GM18951 (cell line): ENCODE data around the gene SDR42E2.
"Not testable (repeated sequence)": the region's sequence is repeated elsewhere in the genome, so short reads cannot be mapped to it uniquely, and the experiment has no call there.

Experiments
- POLR2A ChIP-seq: IDR thresholded peaks from 4 replicates; pipeline ENCODE4 v1.6.1; 2011; ENCODE audit warnings: mild to moderate bottlenecking; ENCODE audit not compliant: insufficient read length, insufficient read depth; ENCODE audit errors: extremely low read depth
- in situ Hi-C: fragments of 300-500 bp; cut with MboI; formaldehyde crosslinking; loops from one replicate; pipeline ENCODE4 v1.12.0; 2022; ENCODE audit warnings: low sequenced_read_pairs, mixed read lengths, inconsistent platforms; ENCODE audit not compliant: unreplicated experiment

Gene SDR42E2

GRCh38 chr16:22191532-22192260 lies 29.4 kb downstream of the SDR42E2 start:
- no peak for TF ChIP-seq POLR2A
- in situ Hi-C loops = no loop called here

- in situ Hi-C loops = no loop called here
- TF ChIP-seq POLR2A = no peak
Measured at GRCh38 chr16:22192261-22193062, 30.2 kb downstream of the SDR42E2 start.

GRCh38 chr16:22193063-22193411 lies 30.7 kb downstream of the SDR42E2 start:
- TF ChIP-seq POLR2A = no peak
- in situ Hi-C loops = no loop called here

- no peak for TF ChIP-seq POLR2A
- in situ Hi-C loops = no loop called here
Measured at GRCh38 chr16:22194707-22195444, 32.6 kb downstream of the SDR42E2 start.

- in situ Hi-C loops = no loop called here
Measured at GRCh38 chr16:22195445-22195694, 33.1 kb downstream of the SDR42E2 start.

GRCh38 chr16:22195695-22196558 lies 33.6 kb downstream of the SDR42E2 start:
- peak; percentile 48 for TF ChIP-seq POLR2A
- in situ Hi-C loops = no loop called here

More at GRCh38 chr16:22195445-22195694, 33.1 kb downstream of the SDR42E2 start:
- TF ChIP-seq POLR2A = no peak

GRCh38 chr16:22196559-22197168 lies 34.4 kb downstream of the SDR42E2 start:
- in situ Hi-C loops = not testable (repeated sequence)

GRCh38 chr16:22198547-22199293 lies 36.4 kb downstream of the SDR42E2 start:
- no peak for TF ChIP-seq POLR2A
- in situ Hi-C loops = no loop called here

GRCh38 chr16:22202261-22202637 lies 39.9 kb downstream of the SDR42E2 start:
- no peak for TF ChIP-seq POLR2A
- in situ Hi-C loops = no loop called here

GRCh38 chr16:22203091-22203490 lies 40.8 kb downstream of the SDR42E2 start:
- in situ Hi-C loops = no loop called here

GRCh38 chr16:22204091-22204655 lies 41.9 kb downstream of the SDR42E2 start:
- in situ Hi-C loops = no loop called here
- no peak for TF ChIP-seq POLR2A

More at GRCh38 chr16:22203091-22203490, 40.8 kb downstream of the SDR42E2 start:
- TF ChIP-seq POLR2A = no peak
